Measurements from ENCODE around the gene PRSS57.

GRCh38 chr19:709965-710571, 14.8 kb upstream of the PRSS57 start:
- no peak for TF ChIP-seq POLR2A (IDR thresholded peaks at IDR 0.05)
- no peak for TF ChIP-seq CTCF (IDR thresholded peaks at IDR 0.05)
